Stomach (tissue), 9 donors: Measurements from ENCODE around the gene OR2H2. TPM values are rescaled to one million over a fixed set of nuclear protein-coding genes. Genes with fewer than 3 reads are reported as not detected.

Experiments
- DNase-seq, 2 donors: peaks; one replicate each; pipeline versions ENCODE4 v3.0.0 to v3.0.0-alpha.2; 2013 to 2019
- H3K27ac ChIP-seq, 5 donors: fragments of 200-600 bp in 4 of 5; sonication (generic) in 4 of 5; one replicate each; pipeline ENCODE4 v1.5.1; 2013 to 2019; ENCODE audit warnings: mild to moderate bottlenecking in 1 of 5, moderate library complexity in 1 of 5
- H3K27me3 ChIP-seq, 3 donors: fragments of 200-600 bp; sonication (generic); one replicate each; pipeline ENCODE4 v1.5.1; 2017 to 2019; ENCODE audit warnings: mixed run types in 1 of 3
- H3K36me3 ChIP-seq, 4 donors: fragments of 200-600 bp; sonication (generic); 1 replicate in 3 of 4; 2 replicates in 1 of 4; pipeline ENCODE4 v1.5.1; 2016 to 2019
- H3K4me1 ChIP-seq, 4 donors: fragments of 200-600 bp; sonication (generic); one replicate each; pipeline ENCODE4 v1.5.1; 2016 to 2019
- H3K4me3 ChIP-seq, 4 donors: fragments of 200-600 bp; sonication (generic) in 3 of 4; one replicate each; pipeline ENCODE4 v1.5.1; 2016 to 2019; ENCODE audit warnings: mild to moderate bottlenecking in 1 of 4
- H3K9me3 ChIP-seq, 4 donors: fragments of 200-600 bp; sonication (generic); one replicate each; pipeline ENCODE4 v1.5.1; 2016 to 2019
- CTCF ChIP-seq, 7 experiments: fragments of 450-650 bp in 4 of 7; fragments of 200-600 bp in 3 of 7; sonication (generic) in 3 of 7; IDR thresholded peaks; one replicate each; pipeline ENCODE4 v1.5.1; 2016 to 2019; ENCODE audit warnings: antibody characterized with exemption in 7 of 7, control low read depth in 2 of 7, mild to moderate bottlenecking in 1 of 7
- EP300 ChIP-seq: sonication (generic); formaldehyde crosslinking; IDR thresholded peaks from one replicate; pipeline ENCODE4 v1.6.1; 2017; ENCODE audit warnings: antibody characterized with exemption
- POLR2A ChIP-seq, 4 donors: fragments of 450-650 bp; IDR thresholded peaks; one replicate each; pipeline ENCODE4 v1.6.1; 2016; ENCODE audit warnings: antibody characterized with exemption in 4 of 4, control low read depth in 2 of 4, mild to moderate bottlenecking in 1 of 4, moderate library complexity in 1 of 4
- POLR2AphosphoS5 ChIP-seq, 3 donors: sonication (generic); formaldehyde crosslinking; IDR thresholded peaks; one replicate each; pipeline ENCODE4 v1.6.1; 2016; ENCODE audit warnings: antibody characterized with exemption in 3 of 3
- WGBS, 5 donors: extraction: QIAGEN DNeasy Blood & Tissue Kit in 3 of 5; methylation state at CpG; one replicate each; pipeline versions ENCODE4 v1.1.5 to v1.1.7; 2013 to 2018; 5-methylcytosine and 5-hydroxymethylcytosine counted together
- intact Hi-C: fragments of 100-400 bp; cut with DNase I; formaldehyde crosslinking; loops from one replicate; pipeline ENCODE4 v1.15.1; 2023; ENCODE audit warnings: low total_unique reads
- polyA plus RNA-seq, 3 donors: library from polyadenylated mRNA; stranded (reverse); fragments of 200-250 nt; gene quantifications; one replicate each; pipeline ENCODE4 v1.2.3, GENCODE V29; 2013
- total RNA-seq, 5 donors: library from RNA; depleted of rRNA; stranded (reverse); fragments of >200 nt; gene quantifications; one replicate each; pipeline versions ENCODE4 v1.1.0 to v1.2.3, GENCODE V29; 2014 to 2016
- donor health status: healthy with polysubstance abuse.
- donor health status: Bipolar disorder and iron deficiency.
- donor health status: healthy.

OR2H2 gene
- total and polyA plus RNA-seq, 8 donors: not detected

- H3K4me1 ChIP-seq: no peaks in the 10 kb centered on the region
- no peaks in the 10 kb centered on the region for H3K9me3 ChIP-seq
- WGBS, 5 donors: 77 to 96% (median 89%) methylated on average over 1 of the region's 1 CpG
- H3K4me3 ChIP-seq: no peak overlapping the region
- H3K27ac ChIP-seq: no peak overlapping the region
- TF ChIP-seq POLR2A (IDR thresholded peaks at IDR 0.05) (no peak), CTCF (IDR thresholded peaks at IDR 0.05) (no peak), POLR2AphosphoS5 (IDR thresholded peaks at IDR 0.05) (no peak), EP300 (no peak)
- no peak for DNase-seq
- intact Hi-C loops: no loop called here
- peaks cover 10 to 81% (median 75%) of the 10 kb centered on the region in 4 donors for H3K36me3 ChIP-seq
- H3K27me3 ChIP-seq: no peaks in the 10 kb centered on the region
Measured at GRCh38 chr6:29619578-29620160, 34.7 kb downstream of the OR2H2 start.

GRCh38 chr6:29620630-29621029 lies 35.7 kb downstream of the OR2H2 start:
- H3K36me3 ChIP-seq: peaks cover 10 to 74% (median 72%) of the 10 kb centered on the region in 4 donors
- H3K9me3 ChIP-seq: no peaks in the 10 kb centered on the region
- no peaks in the 10 kb centered on the region for H3K4me1 ChIP-seq
- no peak for DNase-seq
- no peak for TF ChIP-seq POLR2AphosphoS5 (IDR thresholded peaks at IDR 0.05)
- no peak for TF ChIP-seq EP300
- no peak for TF ChIP-seq POLR2A (IDR thresholded peaks at IDR 0.05)
- TF ChIP-seq CTCF (IDR thresholded peaks at IDR 0.05): no peak
- WGBS, 5 donors: 76 to 82% (median 79%) methylated on average over 4 of the region's 4 CpGs
- H3K4me3 ChIP-seq: no peak overlapping the region
- no peaks in the 10 kb centered on the region for H3K27me3 ChIP-seq
- H3K27ac ChIP-seq: no peak overlapping the region
- intact Hi-C loops: no loop called here

GRCh38 chr6:29624520-29624961 lies 39.6 kb downstream of the OR2H2 start:
- no peak overlapping the region for H3K4me3 ChIP-seq
- no peaks in the 10 kb centered on the region for H3K9me3 ChIP-seq
- WGBS, 5 donors: 64 to 82% (median 71%) methylated on average over 3 of the region's 3 CpGs
- H3K27me3 ChIP-seq: peaks cover 0 to 19% (median 0%) of the 10 kb centered on the region in 3 donors
- TF ChIP-seq EP300: no peak
- no peak for TF ChIP-seq CTCF (IDR thresholded peaks at IDR 0.05)
- TF ChIP-seq POLR2AphosphoS5 (IDR thresholded peaks at IDR 0.05): no peak
- no peak for TF ChIP-seq POLR2A (IDR thresholded peaks at IDR 0.05)
- peaks cover 5 to 45% (median 42%) of the 10 kb centered on the region in 4 donors for H3K36me3 ChIP-seq
- H3K4me1 ChIP-seq: peaks cover 19 to 28% (median 24%) of the 10 kb centered on the region in 4 donors
- intact Hi-C loops: no loop called here
- no peak for DNase-seq
- no peak overlapping the region for H3K27ac ChIP-seq

GRCh38 chr6:29625337-29625930 lies 40.5 kb downstream of the OR2H2 start:
- WGBS, 5 donors: 61 to 65% (median 61%) methylated on average over 7 of the region's 7 CpGs
- H3K4me3 ChIP-seq: no peak overlapping the region
- no peaks in the 10 kb centered on the region for H3K9me3 ChIP-seq
- H3K27ac ChIP-seq: no peak overlapping the region
- TF ChIP-seq EP300 (no peak), POLR2A (IDR thresholded peaks at IDR 0.05) (no peak), POLR2AphosphoS5 (IDR thresholded peaks at IDR 0.05) (no peak), CTCF (IDR thresholded peaks at IDR 0.05) (no peak)
- intact Hi-C loops: no loop called here
- no peak for DNase-seq
- H3K27me3 ChIP-seq: peaks cover 0 to 25% (median 0%) of the 10 kb centered on the region in 3 donors
- H3K36me3 ChIP-seq: peaks cover 0 to 36% (median 35%) of the 10 kb centered on the region in 4 donors
- peaks cover 19 to 30% (median 24%) of the 10 kb centered on the region in 4 donors for H3K4me1 ChIP-seq
